GM18499 (cell line): ENCODE measurements around the gene LGSN.
"Not testable (repeated sequence)": the region's sequence is repeated elsewhere in the genome, so short reads cannot be mapped to it uniquely, and the experiment has no call there.

Experiments
- ATAC-seq: cut with Tn5 transposase; IDR thresholded peaks from one replicate; pipeline ENCODE4 v1.9.1; 2021; ENCODE audit warnings: moderate number of reproducible peaks; ENCODE audit not compliant: insufficient read depth, unreplicated experiment

Gene LGSN, protein sequence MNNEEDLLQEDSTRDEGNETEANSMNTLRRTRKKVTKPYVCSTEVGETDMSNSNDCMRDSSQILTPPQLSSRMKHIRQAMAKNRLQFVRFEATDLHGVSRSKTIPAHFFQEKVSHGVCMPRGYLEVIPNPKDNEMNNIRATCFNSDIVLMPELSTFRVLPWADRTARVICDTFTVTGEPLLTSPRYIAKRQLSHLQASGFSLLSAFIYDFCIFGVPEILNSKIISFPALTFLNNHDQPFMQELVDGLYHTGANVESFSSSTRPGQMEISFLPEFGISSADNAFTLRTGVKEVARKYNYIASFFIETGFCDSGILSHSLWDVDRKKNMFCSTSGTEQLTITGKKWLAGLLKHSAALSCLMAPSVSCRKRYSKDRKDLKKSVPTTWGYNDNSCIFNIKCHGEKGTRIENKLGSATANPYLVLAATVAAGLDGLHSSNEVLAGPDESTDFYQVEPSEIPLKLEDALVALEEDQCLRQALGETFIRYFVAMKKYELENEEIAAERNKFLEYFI

DNA sequence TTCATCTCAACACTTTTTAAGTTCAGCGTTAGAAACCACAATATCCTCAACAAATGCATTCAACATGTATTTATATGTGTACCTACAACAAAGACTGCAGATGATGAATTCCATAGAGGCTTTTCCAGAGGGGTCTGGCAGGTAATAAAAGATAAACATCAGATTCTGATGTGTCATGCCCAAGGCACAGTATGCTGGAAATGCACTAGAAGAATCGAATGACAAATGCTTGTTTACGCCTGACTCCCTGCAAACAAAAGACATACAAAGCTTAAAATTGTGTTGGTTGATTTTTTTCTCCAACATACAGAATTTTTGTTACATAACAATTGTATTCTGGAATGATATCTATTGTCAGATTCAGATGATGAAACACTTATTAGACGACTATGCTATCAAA is at the start of gene LGSN:
Gene LGSN (minus strand): TSS at position 45 of the 400 bp plus-strand sequence. CDS start 40 bp downstream, at position 5.
- ATAC-seq, result no peak

DNA sequence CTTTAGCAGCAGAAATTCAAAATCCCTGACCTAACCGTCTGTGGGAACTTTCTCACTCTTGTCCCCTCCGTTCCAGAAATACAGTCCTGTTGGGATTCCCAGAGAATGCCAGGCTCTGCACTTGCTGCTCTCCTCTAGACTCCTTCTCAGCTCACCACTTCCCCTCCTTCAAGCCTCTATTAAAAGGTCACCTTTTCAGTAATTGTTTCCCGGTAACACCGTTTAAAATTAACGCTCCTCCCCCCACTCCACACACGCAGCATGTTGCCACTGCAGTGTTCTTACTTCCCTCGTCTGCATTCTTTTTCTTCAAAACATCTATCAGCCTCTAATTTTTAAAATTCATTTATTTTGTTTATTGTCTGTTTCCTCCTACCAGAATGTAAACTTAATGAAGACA is 48.6 kb upstream of the LGSN start:
- ATAC-seq, result no peak

DNA sequence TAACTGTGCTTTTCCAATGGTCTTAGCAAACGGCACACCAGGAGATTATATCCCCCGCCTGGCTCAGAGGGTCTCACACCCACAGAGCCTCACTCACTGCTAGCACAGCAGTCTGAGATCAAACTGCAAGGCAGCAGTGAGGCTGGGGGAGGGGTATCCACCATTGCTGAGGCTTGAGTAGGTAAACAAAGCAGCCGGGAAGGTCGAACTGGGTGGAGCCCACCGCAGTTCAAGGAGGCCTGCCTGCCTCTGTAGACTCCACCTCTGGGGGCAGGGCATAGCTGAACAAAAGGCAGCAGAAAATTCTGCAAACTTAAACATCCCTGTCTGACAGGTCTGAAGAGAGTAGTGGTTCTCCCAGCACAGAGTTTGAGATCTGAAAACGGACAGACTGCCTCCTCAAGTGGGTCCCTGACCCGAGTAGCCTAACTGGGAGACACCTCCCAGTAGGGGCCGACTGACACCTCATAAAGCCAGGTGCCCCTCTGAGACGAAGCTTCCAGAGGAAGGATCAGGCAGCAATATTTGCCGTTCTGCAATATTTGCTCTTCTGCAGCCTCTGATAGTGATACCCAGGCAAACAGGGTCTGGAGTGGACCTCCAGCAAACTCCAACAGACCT is 42.8 kb upstream of the LGSN start:
- ATAC-seq, result not testable (repeated sequence)

DNA sequence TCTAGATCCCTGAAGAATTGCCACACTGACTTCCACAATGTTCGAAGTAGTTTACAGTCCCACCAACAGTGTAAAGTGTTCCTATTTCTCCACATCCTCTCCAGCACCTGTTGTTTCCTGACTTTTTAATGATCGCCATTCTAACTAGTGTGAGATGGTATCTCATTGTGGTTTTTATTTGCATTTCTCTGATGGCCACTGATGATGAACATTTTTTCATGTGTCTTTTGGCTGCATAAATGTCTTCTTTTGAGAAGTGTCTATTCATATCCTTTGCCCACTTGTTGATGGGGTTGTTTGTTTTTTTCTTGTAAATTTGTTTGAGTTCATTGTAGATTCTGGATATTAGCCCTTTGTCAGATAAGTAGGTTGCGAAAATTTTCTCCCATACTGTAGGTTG is 37.6 kb upstream of the LGSN start:
- not testable (repeated sequence) for ATAC-seq

DNA sequence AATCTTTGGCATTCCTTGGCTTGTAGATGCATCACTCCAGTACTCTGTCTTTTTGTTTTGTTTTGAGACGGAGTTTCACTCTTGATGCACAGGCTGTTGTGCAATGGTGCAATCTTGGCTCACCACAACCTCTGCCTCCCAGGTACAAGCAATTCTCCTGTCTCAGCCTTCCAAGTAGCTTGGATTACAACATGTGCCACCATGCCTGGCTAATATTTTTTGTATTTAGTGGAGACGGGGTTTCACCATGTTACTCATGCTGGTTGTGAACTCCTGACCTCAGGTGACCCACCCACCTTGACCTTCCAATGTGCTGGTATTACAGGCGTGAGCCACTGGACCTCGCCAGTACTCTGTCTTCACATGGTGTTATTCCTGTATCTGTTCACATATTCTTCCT is 35.8 kb upstream of the LGSN start:
- ATAC-seq, result no peak

DNA sequence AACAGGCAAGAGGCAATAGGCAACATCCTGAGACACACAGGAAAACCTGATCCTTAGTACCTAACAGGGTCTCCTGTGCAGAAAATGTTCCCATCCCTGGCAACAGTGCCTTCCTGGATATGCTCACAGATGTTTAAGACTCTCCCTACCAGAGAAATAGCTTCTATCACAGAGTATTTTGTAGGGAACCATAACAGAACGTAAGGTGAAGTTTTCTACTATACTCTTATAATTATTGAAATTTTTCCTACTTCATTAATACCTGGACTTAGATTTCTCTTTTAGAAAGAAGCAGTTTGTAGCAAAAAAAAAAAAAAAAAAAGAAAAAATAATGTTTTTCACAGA is 33.5 kb upstream of the LGSN start:
- no peak for ATAC-seq

DNA sequence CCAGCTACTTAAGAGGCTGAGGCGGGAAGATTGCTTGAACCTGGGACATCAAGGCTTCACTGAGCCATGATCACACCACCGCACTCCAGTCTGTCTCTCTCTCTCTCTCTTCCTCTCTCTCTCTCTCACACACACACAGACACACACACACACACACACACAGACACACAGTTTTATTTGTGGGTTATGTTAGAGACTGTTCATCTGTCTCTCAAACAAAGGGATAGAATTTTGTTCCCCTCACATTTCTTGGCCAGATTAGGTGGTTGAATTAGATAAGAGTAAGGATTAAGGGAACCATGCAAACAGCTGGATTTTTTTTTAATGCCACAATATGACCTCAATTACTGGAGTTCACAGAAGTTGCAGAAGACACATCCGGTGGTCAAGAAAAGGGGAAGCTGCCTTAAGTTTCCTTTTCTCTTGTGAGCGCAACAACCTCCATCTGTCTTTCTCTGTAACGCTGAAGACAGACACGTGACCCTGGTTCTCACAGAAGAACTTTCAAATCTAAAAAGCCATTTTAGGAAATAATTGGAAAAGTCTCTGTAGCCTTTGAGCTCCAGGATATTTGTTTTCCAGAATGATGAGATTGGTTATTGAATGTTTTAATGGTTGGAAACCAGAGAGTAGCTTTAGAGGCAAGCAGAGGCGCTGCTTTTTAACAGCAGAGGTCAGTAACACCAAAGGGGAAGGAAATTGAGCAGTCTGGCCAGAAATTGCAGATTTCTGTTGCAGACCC is 32.9 kb upstream of the LGSN start:
- peak; percentile 88 for ATAC-seq

DNA sequence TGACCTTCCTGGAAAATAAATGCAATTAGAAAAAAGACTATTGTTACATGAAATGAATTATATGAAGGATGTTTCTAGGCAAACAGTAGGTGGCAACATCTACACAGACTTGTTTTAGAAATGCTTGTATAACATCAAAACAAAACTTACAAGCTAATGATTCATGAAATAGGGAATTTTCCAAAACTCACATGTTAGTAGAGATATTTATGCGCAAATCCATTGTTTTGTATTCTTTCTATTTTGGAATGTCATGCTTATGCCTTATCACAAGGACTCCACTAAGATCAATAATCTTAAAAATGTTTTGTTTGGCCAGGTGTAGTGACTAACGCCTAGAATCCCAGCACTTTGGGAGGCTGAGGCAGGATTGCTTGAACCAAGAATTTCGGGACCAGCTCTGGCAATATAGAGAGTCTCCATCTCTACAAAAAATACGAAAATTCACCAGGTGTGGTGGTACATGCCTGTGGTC is 32.3 kb upstream of the LGSN start:
- ATAC-seq, result peak; percentile 22

DNA sequence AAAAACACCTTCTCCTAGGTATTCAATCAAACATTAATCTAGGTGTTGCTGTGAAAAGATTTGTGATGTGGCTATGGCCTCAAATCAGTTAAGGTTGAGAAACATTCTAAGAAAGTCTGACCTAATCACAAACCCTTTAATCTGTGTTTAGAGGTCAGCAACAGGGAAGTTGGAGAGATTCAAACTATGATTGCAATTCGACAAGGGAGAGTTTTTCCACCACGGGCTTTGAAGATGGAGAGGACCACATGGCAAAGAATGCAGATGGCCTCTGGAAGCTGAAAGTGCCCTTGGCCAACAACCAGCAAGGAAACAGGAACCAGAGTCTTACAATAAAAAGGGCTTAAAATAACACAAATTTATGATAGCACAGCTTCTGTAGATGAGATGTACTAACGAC is 29.6 kb upstream of the LGSN start:
- no peak for ATAC-seq

DNA sequence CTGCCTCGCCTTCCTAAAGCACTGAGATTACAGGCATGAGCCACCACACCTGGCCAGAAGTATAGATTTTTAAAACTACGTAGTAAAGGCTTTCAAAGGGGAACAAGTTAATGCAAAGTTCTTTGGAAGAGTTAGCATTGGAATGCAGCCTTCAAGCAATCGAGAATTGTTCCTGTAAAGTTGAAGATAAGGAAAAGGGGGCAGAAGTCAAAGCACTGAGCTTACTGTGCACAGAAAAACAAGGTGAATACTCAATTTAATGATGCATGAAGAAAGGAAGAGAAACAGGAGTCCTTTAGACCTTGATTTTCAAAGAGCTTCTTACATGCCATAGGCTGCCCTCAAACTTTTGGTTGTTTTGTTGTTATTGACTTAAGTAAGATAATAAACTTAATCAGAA is 29.1 kb upstream of the LGSN start:
- no peak for ATAC-seq

DNA sequence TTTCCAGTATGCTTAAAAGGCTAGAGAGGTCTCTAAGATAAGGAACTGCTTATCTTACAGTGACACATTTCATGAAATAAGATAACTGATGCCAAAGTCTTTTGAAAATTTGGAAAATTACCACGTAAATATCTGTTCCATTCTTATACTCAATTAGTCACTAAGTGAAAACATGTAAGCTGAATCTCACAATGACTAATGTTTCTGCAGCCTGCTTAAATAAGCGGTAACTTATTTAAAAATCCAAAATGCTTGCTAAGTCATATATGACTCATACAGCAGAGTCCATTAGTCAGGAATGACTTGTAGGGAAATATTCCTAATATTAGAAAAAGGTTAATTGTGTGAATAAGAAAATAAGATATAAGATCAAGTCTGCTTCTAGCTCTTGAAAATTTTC is 27.8 kb upstream of the LGSN start:
- peak; percentile 40 for ATAC-seq

DNA sequence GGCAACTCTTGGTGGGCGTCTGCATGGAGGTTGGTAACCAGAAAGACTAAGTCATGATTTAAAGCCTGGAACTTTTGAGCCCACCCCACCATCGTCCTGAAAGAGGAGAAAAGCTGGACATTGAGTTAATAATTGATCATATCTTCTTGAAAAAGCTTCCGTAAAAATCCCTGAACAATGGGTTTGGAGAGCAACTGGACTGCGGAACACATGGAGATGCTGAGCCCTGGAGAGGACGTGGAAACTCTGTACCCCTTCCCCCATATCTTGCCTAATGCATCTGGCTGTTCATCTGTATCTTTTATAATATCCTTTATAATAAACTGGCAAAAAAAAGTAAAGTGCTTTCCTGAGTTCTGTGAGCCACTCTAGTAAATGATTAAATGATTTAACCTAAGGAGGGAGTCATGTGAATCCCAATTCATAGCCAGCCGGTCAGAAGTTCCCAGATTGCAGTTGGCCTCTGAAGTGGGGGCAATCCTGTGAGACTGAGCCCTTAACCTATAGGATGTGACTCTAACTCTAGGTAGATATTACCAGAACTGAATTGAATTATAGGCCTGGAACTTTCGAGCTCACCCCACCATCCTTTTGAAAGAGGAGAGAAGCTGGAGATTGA is 26.5 kb upstream of the LGSN start:
- no peak for ATAC-seq

DNA sequence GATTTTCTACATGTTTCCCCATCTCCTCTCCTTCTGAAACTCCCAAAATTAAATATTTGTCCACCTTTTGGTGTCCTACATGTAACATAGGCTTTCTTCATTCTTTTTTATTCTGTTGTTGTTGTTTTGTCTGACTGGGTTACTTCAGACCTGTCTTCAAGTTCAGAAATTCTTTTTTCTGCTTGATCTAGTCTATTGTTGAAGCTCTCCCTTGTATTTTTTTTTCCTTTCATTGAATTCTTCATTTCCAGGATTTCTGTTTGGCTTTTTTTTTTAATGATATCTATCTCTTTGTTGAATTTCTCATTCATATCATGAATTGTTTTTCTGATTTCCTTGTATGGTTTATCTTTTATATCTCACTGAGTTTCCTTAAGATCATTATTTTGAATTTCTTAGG is 20.6 kb upstream of the LGSN start:
- no peak for ATAC-seq

DNA sequence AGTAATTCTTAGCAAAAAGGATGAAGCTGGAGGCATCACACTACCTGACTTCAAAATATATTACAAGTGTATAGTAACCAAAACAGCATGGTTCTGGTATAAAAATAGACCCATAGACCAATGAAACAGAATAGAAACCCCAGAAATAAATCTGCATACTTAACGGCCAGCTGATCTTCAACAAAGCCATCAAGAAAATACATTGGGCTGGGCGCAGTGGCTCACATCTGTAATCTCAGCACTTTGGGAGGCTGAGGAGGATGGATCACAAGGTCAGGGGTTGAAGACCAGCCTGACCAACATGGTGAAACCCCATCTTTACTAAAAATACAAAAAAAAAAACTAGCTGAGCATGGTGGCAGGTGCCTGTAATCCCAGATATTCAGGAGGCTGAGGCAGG is 14.9 kb upstream of the LGSN start:
- ATAC-seq, result not testable (repeated sequence)

DNA sequence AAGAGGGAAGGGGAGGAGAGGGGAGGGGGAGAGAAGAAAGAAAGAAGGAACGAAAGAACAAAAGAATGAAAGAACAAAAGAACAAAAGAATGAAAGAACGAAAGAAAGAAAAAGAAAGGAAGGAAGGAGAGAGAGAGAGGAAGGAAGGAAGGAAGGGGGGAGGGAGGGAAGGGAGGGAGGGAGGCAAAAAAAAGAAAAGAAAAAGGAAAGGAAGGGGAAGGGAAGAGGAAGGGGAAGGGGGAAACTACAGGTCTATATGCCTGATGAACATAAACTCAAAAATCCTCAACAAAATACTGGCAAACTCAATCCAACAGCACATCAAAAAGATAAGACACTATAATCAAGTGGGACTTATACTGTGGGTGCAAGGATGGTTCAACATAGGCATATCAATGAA is 13.7 kb upstream of the LGSN start:
- ATAC-seq, result no peak

DNA sequence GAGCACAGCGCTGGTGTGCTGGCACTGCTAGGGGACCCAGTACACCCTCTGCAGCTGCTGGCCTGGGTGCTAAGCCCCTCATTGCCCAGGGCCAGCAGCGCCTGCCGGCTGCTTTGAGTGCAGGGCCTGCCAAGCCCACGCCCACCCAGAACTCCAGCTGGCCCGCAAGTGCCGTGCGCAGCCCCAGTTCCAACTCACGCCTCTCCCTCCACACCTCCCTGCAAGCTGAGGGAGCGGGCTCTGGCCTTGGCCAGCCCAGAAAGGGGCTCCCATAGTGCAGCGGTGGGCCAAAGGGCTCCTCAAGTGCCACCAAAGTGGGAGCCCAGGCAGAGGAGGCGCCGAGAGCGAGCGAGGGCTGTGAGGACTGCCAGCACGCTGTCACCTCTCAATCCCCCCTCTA is 6.8 kb upstream of the LGSN start:
- ATAC-seq, result not testable (repeated sequence)

DNA sequence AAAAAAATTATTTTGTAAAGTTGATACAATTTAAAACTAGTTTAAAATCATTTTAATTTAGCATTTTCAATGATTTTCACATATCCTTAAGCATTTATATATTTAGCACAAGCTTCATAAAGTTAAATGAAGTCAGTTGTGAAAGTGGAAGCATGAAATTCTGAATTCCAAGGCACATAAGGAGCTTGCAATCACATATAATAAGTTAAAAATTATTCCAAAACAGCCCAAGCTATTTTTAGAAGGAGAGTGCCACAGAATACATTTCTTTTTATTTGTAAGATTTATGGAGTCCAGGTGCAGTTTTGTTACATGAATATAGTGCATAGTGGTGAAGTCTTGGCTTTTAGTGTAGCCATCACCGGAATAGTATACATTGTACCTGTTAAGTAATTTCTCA is 3.2 kb upstream of the LGSN start:
- ATAC-seq, result no peak

DNA sequence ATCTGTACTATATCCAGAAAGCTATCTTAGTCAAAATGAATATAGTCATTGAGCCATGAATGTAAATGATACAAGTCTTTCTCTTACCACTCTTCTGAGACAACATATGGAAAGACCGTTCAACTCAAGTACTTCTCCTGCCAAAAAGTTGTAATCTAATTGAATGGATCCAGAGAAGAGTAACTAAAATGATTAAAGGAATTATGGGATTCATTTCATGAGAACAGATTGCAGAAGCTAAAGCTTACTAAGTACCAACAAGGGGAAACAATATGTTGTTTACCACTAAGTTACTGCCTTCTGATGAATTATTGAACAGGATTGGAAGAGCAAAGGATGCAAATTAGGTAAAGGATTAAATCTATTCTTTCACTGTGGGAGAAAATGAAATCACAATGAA is 2.0 kb upstream of the LGSN start:
- ATAC-seq, result no peak

DNA sequence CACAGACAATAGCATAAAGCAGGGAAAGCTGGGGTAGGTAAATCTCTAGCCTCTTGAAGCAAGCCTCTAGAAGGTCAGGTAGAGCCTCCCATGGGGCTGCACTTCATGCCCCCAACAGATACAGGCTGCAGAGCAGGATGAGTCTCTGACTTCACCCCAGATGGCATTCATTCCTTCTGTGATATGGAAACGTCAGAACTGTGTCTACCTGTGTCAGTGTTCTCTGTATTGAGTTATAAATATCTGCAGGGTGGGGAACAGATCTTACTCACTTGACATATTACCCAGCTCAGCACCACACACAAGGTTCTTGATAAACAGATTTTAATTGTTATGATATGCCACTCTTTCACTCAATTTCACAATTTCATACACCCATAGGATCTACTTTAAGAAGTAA is 2.1 kb downstream of the LGSN start:
- ATAC-seq, result no peak

DNA sequence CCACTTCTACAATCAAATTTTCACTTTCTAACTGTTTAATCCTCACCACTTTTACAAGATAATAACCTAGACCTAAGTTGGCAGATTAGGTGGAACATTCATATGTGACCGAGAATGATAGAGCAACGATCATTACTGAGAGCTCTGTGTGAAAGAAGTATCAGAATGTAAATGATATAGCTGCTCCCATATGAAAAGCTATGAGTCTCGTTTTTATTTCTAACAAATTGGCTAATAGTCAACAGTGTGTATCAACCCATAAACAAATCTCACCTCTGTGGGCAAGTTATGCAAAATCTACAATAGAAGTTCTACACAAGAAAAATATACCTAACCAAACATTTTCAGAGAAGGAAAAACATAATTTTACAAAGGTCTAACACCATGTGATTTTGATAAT is 3.7 kb downstream of the LGSN start:
- ATAC-seq, result no peak

DNA sequence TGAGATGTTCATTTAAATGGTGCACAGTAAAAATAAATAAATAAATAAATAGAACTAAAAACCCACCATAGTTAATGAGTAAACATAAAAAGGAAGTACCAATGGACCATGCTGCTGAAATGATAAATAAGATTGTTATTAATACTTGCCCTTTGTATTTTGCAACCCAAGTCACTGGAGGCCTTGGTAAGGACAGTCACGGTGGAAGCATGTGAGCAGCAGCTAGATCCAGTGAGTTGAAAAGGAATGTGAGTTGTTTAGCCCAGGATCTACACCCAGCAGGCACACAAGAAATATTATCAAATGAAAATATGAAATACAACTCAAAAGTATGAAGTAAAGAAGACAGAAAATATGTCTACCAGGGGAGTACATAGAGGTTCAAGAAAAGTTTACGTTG is 6.7 kb downstream of the LGSN start:
- ATAC-seq, result no peak
